Testis (tissue), 2 donors: Measurements from ENCODE around the gene WNK3.

Experiments
- CTCF ChIP-seq, 3 experiments: fragments of 450-650 bp in 2 of 3; fragments of 200-600 bp in 1 of 3; sonication (generic) in 1 of 3; IDR thresholded peaks; one replicate each; pipeline ENCODE4 v1.5.1; 2016 to 2019; ENCODE audit warnings: antibody characterized with exemption in 3 of 3, mild to moderate bottlenecking in 2 of 3, moderate library complexity in 1 of 3
- POLR2A ChIP-seq: fragments of 450-650 bp; IDR thresholded peaks from one replicate; pipeline ENCODE4 v1.6.1; 2017; ENCODE audit warnings: antibody characterized with exemption, mild to moderate bottlenecking, moderate library complexity

GRCh38 chrX:54182864-54183613 lies 174.8 kb downstream of the WNK3 start, which contains the start of gene FAM120C:
- TF ChIP-seq CTCF (IDR thresholded peaks at IDR 0.05) (no peak), POLR2A (no peak)
